NCI-H187 treated with DMSO at 0.1 percent for 48 hours (cell line): Measurements from ENCODE around the gene ADAMTS14.

Source experiments
- DNase-seq: peaks from one replicate; lab custom pipeline; 2025; lab: John Stamatoyannopoulos, UW

Gene ADAMTS14

DNA sequence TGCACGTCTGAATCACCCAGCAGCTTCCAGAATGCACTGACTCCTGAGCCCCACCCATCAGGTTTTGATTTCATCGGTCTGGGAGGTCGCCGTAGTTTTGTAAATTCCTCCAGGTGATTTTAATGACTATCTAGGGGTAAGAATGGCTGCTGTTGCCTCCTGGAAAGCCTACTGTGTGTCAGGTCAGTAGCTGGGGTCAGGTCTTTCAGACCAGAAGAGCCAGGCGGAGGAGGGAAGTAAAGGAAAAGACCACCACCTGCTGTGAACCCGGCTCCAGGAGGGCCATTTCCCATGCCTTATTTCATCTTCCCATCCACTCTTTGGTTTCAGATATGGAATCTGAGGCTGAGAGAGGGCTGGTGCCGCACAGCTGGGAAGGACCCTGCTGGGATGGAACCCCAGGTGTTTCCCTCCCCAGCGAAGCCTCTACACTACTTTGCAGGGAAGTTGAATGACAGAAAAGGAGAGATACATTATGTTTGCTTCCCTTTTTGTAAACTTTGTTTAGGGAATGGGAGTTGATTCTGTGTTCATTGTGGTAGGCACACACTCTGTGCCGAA is 19.8 kb downstream of the ADAMTS14 start:
- no peak for DNase-seq

DNA sequence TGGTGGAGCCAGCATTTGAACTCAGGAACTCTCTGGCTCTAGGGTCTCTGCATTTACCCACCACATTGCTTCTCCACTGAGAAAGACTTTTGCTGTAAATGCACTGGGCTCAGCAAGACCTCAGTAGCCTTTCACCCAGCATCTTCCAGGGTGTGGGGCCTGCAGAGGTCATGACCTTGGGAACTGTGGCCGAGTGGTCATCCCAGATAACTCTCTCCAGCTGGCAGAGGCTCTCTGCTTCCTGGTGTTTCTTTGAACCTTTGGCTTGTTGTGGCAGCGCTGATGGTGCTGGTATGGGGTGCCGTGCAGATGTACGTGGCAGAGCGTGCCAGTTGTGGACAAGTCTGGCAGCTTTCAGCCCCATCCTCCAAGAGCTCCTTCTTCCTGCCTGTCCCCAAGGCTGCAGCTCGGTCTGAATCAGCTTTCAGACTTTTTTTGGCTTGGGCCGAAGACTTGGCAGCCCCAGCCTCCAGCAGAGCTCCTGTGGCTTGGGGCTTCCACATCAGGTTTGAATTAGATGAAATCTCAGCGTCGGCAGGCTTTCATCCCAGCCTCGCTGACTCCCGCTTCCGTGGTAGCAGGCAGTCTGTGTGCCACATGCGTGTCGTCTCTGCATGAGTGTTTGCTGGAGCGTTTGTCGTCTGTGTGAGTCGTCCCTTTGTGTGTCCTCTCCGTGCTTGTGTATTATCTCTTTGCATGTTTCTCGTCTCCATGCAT is 21.5 kb downstream of the ADAMTS14 start:
- no peak for DNase-seq

DNA sequence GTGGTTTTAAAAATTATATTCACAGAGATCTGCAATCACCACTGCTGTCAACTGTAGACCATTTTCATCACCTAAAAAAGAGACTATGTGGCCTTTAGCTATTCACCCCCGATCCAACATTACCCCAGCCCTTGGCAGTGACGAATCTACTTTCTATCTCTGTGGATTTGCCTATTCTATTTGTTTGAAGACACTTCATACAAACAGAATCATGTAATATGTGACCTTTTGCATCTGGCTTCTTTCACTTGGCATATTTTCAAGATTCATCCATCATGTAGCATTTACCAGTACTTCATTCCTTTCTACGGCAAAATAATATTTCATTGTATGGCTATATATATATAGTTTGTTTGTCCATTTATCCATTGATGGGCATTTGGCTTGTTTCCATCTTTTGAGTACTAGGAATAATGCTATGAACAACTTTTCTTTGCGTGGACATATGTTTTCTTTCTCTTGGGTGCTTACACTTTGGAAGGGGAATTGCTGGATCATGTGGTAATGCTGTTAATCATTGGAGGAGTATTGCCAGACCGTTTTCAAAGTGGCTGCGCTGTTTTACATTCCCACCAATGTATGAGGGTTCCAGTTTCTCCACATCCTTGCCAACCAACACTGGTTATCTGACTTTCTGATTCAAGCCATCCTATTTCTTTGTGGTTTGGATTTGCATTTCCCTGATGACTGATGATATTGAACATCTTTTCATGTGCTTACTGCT is 22.3 kb downstream of the ADAMTS14 start:
- no peak for DNase-seq

DNA sequence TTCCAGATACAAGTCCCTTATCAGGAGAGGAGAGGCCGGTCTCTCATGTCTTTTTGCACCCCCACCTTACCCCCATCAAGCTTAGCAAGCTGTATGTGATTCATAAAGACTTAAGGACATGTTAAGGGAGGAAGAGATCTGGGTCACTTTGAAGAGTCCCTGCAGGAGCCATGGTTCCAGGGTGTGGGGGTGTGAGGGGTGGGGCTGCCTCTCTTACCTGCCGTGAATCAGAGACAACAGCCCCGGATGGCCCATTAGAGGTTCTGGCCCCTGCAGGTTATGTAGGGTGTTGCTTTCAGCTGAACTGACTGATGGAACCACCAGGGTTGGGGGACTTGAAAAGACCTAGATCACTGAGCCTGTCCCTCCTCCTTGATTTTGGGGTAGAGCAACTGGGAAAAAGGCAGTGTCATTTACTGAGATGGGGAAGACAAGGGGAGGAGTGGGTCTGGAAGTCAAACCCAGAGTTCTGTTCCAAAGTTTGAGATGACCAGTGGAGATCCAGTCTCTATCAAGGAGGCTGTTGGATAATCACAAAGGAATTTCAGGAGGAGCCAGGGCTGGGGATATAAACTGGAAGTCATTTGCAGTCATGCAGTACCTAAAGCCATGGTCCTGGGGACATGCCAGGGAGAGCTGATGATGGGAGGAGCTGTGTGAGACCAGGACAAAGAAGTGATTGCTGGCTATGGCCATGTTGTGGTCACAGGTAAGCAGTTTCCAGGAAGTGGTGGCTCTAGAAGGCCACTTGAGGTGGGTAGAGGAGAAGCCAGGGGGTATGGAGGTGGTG is 23.1 kb downstream of the ADAMTS14 start:
- no peak for DNase-seq

DNA sequence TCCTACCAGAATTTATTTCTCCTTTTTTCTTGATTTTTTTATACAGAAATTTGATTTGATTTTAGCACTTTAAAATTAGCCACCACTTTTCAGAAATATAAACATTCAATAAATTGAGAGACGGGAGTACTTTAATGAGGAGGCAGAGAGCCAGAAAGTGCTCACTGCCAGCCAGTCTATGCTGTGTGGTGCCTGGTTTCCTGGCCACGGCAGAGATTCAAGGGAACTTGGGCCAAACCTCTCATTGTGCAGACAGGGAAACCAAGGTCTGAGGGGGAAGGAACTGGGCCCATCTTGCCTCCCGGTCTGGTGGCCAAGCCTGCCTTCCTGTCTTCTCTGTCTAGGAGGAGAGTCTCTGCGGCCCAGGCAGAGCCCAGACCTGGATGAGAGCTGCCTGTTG is 25.9 kb downstream of the ADAMTS14 start:
- no peak for DNase-seq

DNA sequence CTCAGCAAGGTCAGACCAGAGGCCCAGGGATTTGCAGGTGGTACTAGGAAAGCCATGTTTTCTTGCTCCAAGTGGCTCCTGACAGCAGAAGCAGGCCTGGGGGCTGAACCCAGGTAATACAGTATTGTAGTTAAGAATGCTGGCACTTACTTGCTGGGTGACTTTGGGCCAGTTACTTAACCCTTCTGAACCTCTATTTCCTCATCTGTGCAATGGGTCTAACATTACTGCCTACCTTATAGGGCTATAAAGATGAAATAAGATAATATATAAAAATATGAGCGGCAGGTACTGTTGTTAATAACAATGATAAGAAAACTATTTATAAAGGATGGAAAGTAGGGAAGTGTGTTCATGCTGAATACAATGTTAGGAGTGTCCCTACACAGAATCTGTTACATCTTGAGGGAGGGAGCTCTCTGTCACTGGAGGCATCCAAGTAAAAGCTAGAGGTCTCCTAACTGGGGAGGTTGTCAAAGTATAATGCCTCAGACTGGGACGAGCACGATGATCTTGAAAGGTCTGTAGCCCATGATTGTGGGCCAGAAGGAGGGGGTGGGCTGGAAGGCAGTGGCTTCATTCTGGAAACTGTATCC is 26.9 kb downstream of the ADAMTS14 start:
- no peak for DNase-seq

DNA sequence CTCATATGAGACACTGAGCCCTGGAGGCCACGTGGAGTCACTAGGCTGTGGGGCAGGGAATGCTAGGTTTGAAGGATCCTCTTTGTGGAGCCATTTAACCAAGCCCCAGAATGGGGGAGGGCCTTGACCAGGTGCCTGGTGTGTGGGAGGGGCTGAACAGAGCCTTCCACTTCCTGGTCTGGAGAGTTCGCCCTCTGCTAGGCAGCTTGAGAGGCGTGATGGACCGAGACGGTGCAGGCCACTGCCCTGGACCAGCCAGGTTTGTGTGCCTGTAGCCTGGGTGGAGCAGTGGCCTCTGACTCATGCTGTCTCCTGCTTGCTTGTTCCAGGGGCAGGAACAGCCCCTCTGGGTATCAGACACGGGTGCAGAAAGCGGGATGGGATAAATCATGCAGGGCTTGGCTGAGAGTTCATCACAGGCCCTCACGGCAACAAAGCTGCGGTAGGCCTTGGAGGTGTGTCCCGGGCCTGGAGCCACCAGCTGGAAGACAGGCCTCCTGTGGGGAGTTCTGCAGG is 27.4 kb downstream of the ADAMTS14 start:
- DNase-seq, result no peak

DNA sequence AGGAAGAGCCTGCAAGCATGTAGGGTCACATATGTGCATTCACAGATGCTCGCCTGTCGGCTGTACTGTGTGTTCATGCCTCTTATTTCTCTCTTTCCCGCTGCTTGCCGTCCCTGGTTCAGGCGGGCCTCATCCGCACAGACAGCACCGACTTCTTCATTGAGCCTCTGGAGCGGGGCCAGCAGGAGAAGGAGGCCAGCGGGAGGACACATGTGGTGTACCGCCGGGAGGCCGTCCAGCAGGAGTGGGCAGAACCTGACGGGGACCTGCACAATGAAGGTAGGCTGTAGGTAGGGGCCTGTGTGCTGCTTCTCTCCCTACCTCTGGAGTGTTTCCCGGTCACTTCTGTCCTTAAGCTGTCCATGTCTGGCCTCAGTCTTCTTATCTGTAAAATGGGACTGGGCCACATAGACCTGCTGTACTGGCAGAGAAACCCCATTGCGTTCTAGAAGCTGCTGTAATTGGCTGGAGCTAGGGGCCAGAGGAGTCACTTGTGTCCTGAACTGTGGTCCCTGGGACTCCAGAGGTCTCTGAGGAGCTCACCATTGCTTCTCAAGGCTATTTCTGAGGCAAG is 30.0 kb downstream of the ADAMTS14 start:
- DNase-seq, result no peak

DNA sequence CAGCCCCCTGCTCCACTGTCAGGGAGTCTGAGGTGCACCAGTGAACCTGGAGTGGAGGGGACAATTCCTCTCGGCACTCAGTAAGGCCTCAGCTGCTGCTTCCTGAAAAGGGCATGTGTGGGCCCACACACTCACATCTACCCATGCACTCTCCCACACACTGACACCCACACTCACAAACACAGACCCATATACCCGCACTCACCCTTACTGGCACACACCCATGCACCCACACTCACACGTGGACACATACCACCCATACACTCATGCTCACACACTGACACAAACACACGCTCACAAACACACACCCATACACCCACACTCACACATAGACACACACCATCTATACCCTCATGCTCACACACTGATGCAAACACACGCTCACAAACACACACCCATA is 31.9 kb downstream of the ADAMTS14 start:
- no peak for DNase-seq

DNA sequence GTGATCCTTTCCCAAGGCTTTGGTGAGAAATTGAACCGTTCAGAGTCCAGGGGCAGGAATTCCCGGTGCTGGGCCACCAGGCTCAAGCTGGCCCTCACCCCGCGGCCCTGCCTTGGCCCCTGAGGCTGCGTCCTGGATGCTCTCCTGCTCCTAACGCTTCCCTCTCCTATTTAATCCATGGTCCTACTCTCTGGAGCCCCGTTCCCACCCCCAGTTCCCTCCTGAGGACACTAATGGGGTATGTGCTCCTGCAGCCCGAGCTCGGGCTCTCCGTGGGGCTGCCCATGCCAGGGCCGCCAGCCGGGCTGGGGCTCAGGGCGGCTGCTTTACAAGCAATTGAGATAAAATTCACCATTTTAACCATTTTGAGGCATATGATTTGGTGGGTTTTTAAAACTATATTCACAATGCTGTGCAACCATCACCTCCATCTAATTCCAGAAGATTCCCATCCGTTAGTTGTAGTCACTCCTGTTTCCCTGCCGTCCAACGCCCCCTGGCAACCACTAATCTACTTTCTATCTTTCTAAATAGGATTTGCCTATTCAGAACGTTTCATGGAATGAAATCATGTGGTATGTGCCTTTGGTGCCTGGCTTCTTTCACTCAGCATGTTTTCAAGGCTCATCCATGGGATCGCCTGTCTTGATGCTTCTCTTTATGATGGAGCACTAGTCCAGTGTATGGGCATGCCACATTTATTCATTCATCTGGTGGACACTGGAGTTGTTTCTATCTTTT is 33.0 kb downstream of the ADAMTS14 start:
- no peak for DNase-seq

DNA sequence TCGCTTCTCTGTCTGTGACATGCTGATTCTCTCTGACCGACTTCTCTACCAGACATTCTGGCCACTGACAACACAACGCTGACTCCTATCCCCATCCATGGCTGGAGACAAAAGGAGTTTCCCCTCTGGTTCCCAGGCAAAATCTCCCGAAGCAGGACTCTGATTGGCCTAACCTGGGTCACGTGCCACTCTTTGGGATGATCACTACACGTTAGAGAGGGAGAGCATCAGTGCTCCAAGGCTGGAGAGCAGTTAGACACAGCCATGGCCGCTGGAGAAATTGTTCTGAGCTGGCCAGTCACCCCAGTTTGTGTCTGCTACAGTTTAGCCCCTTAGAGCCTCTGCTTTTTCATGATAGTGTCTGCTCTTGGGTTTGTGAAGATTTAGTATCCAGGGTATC is 38.9 kb downstream of the ADAMTS14 start:
- DNase-seq, result no peak

DNA sequence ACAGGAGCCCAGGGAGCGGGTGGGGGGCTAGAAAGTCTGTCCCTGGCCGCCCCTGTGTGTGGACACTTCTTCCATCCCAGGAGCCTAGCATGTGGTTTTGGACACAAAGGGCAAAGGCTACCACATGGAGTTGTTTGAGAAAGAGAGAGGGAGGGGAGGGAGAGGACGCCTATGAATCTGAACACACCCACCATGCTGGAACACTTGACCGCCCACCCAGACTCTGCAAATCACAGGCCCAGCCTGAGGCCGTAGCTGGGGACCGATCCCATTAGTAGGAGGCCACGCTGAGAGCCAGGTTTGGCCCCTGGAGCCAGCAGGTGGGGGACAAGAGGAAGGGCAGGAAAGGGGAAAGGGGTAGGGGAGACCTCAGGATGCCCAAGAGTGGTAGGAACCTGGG is 39.6 kb downstream of the ADAMTS14 start:
- no peak for DNase-seq

DNA sequence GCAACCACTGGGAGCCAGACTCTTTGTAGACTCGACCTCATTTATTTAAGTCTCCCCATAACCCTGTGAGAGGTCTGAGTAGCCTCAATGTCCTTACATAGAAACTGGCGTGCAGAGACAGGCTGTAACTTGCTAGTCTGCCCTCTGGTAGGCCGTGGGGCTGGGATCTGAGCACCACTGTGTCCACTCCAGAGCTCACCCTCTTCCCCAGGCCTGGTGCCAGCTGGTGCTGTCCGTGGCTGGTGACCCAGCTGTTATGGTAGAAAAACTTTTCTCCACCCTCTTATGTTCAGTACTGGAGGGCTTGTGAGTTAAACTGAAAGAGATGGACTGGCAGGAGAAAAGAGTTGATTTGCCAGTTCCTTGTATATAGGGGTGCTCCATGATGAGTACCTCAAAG is 41.9 kb downstream of the ADAMTS14 start:
- no peak for DNase-seq

DNA sequence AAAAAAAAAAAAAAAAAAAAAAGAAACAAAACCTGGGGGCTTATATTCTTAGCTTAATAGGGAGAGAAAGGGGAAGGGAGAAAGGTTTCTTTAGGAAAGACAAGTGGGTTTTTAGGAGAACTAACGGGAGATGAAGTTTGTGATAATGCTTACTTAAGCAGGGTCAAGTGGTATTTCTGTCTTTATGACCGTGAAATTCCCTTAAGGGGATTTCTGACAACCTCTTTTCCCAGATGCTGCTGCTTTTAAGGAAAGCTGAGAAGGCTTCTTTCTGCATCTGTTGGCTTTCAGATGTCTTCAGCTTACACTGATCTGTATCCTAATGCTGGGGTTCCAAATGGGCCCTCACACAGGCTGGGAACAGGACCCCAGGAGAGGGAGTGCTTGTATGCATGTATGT is 42.6 kb downstream of the ADAMTS14 start:
- DNase-seq, result peak; percentile 21

DNA sequence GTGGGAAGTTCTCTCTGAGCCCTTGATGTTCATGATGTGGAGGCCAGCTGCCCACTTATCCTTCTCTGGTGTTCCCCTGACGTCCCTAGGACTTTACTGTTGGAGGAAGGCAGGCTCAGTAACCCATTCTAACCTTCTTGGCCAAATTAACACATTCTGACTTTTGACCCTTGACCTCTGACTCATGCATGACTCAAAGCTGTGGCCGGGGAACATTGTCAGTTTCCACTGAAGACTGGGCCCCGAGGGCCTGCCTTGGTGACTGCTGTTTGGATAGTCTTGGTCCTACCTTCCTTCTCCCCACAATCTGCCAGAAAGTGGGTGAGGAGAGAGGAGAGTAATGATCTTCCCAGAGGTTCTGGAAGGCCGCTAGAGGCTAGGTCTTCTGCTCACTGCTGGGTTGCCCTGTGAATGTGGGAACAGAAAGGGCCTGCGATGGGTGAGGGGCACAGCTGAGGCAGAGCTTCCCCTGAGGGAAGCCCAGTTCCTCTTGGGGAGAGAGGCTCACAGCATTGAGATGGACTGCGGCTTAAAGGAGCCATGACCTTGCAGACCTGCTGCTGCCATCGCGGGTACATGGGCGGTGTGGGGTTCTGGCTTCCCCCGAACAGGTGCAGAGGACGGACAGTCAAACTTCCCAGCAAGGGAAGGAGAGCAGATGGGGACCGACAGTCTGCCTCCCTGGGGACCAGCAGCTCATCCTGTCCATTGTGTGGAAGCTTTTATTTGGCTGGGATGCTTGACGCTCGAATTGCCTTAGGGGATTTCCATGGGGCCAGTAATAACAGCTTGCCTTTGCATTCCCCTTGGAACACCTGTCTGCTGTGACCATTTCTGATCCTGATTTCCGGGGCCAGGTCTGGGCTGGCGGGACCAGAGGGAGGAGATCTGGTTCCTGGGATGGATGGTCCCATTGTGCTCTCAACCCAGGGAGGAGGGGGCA is 43.8 kb downstream of the ADAMTS14 start:
- DNase-seq, result no peak

DNA sequence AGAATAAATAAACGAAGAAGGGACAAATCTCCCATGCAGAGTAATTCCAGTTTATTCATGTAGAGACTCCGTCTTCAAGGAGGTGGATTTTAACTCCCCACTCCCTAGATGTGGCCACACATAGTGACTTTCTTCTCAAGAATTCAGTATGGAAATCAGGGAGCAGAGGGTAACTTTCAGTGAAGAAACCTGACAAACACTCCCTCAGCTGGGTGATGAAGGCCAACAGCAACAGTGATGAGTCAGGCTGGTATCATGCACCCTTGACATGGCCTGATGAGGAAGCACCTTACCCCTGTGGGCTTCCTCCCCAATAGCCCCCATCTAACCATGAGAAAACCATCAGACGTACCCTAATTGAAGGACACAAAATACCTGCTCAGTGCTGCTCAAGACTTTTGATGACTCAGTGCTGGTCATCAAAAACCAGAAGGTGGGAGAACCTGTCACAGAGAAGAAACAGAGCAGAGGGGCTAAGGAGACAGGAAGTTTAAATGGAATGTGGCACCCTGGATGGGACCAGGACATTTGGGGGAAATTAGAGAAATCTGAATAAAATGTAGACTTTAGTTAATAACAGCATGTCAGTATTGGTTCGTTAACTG is 50.6 kb downstream of the ADAMTS14 start:
- DNase-seq, result no peak

DNA sequence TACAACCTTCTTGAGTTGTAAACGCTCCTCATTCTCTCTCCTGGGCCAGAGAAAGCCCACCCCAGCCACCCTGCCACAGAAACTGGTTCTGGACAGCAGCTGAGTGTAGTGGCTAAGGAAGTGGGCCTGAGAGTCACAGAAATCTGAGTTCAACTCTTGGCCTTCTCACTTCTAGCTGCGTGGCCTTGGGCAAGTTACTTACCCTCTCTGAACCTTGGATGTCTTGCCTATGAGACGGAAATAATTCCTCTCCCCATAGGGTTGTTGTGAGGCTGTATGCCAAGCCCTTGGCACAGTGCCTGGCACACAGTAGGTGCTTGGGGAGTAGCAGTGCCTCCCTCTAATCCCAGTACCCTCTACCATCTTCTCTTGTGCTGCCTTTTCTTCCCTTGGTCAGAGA is 51.5 kb downstream of the ADAMTS14 start:
- DNase-seq, result no peak

DNA sequence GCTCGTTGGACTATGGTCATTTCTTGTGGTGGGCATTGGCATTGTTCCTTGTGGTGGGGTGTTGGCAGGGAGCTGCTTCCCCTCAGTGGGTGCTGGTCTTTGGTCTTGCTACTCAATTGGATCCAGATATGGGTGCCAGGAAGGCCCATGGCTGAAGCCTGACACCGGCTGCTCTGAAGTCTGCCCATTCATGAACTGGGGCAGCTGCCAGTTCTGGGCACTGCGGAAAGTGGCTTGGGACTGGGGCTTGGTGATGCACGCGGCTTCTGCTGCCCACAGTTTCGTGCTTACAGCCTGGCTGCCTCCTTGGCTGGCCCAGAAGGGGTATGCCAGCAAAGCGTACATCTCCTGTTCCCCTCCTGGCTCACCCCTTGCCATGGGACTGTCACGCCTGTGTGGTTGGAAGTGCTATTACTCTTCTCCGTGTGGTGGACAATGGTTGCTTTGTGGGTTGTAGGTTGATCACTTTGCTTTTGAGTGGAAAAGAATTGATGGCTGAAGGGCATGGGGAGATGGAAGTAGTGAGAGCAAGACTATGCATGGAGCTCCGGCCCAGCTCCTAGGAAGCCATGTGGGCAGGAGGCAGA is 54.7 kb downstream of the ADAMTS14 start:
- no peak for DNase-seq

DNA sequence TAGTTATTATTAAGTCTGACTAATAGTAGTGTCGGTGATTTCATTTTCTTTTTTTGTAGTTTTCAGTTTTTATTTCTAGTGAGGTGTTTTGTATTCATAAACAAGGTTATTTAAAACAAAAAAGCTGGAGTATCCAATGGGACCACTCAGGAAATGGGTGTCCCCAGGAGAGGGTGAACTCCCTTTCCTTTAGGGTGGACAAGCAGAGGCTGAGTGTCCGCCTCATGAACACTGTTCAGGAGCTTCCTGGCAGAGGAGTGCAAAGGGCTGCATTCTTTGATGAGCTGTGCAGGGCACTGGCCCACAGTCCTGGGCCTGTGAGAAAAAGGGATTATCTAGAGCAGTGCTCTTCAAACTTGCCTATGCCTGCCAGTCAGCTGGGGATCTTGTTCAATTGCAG is 56.0 kb downstream of the ADAMTS14 start:
- no peak for DNase-seq
